ENCODE data around the gene SYT9. TPM values are rescaled to one million over a fixed set of nuclear protein-coding genes. Genes with fewer than 3 reads are reported as not detected.
A peak's percentile ranks its signal among the peaks of the same experiment; 100 is the strongest.
"Not testable (repeated sequence)": the region's sequence is repeated elsewhere in the genome, so short reads cannot be mapped to it uniquely, and the experiment has no call there.

SYT9 gene
- polyA plus RNA-seq, 12 donors: 0.14 to 2.3 (median 0.54) TPM; not detected in 2

DNA sequence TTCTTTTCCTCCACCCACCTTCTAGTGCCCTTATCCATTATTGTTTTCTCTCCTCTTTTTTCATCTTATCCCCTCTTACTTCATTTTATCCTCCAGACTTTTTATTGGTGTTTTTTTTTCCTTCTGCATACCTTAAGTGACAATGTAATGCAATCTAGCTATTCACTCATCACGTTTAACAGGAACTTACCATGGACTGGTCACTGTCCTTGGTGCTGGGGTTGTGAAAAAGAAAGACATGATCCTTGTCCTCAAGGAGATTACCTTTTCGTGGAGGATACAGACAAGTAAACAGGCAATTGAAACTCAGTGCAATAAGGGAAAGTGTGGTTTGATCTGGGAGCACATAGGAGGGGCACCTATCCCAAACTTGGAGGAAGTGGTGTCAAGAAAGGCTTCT lies 20.7 kb downstream of the SYT9 start:
- DNase-seq: no peak

DNA sequence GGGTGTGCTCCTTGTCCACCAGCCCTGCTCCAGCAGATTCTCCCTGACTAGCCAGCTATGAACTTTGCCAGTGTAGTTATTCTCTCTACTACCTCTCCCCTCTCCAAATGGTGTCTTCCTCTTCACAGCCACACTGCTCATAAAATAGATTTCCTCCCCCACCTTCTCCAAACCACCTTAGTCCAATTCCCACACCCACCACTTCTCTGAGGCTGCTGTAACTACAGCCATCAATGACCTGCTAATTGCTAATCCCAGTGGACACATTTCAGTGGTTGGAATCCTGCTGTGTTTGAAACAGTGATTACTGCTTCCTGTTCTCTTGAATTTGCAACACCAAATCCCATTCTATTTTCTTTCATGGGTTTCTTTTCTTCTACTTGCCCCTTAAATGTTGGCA lies 23.4 kb downstream of the SYT9 start:
- no peak for DNase-seq

DNA sequence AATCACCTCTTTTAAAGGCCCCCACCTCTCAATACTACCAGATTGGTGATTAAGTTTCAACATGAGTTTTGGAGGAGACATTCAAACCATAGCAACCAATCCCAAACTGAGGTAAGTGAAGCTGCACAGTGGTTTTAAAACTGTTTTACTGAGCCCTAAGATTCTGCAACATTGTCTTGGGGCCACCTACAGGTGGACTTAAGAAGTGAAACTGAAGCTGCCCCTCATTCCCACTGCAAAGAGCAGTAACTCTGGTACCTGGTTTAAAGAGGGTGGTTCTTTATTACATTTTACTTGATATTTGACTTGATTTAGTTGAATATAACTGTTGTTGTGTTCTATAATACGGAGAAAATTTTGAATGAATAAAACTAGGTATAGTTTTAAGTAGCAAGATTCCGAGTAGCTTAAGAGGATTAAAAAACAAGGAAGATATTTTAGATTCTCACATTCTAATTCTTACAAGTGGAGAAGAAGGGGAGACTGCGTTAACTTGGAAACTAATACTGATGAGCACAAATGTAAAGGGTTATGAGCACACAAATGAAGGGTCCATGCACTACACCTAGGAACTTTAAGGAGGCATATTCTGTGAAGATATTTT lies 26.7 kb downstream of the SYT9 start:
- peak; percentile 4 for DNase-seq

DNA sequence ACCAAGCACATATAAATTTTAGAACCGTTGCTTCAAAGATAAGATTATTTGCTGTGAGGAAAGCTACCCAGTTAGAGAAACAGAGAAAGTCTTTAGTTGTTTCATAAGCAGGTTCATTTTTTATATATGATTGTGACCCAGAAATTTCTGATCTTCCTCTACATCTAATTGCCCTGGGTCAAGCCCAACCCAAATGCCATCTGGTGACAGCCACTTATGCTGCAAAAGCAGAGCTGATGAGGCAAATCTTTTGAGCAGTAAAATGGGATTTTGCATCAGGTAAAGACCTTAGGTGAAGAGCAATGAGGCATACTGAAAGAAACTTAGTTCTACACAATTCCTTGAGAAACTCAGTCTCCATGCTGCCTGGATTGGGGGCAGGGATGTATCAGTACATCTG lies 28.0 kb downstream of the SYT9 start:
- no peak for DNase-seq

DNA sequence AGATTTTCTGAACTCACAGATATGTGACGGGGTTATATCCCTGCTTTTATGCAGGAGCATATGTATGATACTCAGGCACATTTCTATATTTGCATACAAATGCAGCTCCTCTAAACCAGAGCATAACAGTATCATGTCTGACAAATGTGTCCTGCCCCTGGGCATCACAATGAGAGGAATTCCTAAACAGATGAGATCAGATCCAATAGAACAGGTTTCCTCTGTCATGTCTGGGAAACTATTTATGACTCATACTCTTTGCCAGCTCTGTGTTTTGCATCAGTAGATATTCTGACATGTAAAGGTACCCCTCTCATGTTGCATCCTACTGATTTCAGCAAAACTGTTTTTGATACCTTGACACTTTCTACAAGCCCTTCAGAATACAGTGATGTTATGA lies 29.4 kb downstream of the SYT9 start:
- no peak for DNase-seq

DNA sequence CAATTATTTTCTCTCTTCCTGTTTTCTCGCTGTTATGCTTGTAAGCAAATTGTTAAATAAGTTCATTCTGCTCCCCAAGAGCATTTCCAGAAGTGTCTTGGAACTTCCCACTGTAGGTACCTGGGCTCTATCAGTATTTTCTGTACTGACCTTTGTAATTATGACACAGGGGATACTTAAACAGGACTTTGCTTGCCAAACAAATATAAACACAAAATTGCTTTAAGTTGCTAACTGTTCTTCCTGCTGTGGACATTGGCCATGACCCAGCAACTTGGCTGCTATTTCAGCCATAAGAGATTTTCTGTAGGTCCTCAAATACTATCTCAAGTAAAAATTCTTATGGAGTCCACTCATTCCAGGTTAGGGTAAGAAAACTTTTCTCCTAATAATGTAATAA lies 30.1 kb downstream of the SYT9 start:
- DNase-seq: peak; percentile 7

DNA sequence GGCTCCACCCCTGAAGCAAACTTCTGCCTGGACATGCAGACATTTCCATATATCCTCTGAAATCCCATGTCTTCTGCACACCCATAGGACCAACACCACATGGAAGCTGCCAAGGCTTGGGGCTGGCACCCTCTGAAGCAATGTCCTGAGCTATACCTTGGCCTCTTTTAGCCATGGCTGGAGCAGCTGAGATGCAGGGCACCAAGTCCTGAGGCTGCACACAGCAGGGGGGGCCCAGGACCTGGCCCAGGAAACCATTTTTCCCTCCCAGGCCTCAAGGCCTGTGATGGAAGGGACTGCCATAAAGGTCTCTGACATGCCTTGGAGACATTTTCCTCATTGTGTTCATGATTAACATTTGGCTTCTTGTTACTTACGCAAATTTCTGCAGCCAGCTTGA lies 34.5 kb downstream of the SYT9 start:
- DNase-seq: no peak

DNA sequence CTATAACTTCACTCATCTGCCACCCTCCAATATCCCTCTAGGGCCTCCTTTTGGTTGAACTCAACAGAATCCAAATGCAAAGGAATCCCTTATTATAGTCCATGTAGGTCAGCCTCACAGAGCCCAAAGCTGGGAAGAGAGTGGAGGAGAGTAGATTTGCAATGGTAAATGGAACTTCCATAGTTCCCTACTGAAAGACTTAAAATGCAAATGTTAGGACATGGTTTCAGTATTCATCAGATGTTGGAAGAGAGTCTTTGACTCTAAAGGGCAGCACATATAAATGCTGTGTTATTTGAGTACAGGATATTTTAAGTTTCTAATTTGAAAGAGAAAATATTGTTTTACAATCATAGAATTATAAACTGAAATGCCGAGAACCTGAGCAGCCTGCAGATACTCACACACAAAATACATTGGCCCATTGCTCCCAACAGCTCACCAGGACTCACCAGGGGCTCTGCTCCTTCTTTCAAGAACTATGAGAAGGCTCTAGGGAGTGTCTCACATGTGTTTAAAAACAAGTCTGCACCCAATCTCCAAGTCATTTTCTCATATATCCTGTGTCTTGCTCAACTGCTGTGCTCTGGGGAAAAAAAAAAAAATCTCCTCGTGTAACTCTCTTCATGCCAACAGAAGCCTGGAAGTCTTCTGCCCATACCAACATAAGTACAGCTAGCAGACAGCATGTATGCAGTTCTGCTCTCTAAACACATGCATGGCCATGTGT lies 39.6 kb downstream of the SYT9 start:
- DNase-seq: no peak

DNA sequence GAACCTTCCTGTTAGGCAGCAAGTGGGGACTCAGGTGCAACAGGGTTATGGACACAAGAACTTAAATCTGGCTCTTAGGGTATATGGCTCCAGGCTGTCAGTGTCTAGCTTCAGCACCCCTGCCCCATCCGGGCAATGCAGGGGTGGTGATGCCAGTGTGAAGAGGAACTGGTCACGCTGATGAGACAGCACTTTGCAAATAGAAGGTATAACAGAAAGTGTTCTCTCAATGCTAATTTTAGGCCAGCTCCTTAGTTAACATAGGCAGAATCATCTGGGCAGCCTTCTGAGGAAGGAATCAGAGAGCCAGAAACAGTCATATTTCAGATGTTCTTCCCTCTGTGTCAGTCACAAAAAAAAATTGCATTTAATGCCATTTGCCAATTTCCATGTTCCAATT lies 41.2 kb downstream of the SYT9 start:
- DNase-seq: no peak

DNA sequence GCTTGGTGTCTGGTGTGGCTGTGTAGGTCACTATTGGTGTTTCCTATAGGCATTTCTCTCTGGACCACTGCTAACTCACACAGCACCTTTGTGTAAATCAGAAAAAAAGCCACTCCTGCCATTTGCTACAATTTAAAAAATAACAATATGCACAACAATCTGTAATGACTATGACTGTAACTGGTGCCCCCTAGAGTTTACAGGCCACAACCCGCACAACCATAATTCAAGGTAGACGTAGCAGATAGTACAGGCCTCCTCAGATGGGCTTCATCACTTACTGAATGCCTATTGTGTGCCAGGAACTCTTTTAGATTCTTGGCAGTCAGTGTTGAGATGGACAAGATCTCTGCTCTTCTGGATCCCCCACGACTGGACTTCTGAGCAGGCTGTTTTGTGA lies 47.7 kb downstream of the SYT9 start:
- no peak for DNase-seq

DNA sequence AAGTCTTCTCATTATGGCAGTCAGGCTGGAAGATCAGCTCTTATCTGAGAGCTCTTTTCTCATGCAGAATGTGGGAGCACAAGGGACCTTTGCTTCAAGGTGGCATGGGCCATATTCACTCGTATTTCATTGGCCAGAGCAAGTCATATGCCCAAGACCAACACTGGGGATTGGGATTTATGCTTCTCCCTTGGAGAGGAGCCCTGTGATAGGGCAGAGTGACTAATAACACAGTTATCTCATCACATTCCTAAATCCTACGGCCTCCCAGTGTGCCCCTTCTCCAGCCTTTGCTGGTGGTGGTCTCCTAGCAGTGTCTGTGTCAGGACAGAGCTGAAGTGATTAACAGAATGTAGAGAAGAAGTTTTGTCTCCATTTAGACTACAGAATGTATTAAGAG lies 48.6 kb downstream of the SYT9 start:
- DNase-seq: no peak

DNA sequence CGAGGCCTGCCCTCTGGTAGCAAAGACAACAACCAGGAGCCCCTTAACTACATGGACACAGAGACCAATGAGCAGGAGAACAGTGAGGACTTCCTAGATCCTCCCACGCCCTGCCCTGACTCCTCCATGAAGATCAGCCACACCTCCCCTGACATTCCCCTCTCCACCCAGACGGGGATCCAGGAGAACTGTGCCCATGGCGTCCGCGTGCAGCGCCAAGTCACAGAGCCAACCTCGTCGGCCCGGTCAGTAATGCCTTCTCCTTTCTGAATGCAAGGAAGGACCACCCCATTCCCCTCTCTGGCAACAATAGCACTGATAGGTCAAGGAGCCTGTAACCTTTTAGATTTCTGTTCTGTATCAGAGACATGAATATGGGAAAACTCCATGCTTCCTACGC lies 51.4 kb downstream of the SYT9 start:
- no peak for DNase-seq

DNA sequence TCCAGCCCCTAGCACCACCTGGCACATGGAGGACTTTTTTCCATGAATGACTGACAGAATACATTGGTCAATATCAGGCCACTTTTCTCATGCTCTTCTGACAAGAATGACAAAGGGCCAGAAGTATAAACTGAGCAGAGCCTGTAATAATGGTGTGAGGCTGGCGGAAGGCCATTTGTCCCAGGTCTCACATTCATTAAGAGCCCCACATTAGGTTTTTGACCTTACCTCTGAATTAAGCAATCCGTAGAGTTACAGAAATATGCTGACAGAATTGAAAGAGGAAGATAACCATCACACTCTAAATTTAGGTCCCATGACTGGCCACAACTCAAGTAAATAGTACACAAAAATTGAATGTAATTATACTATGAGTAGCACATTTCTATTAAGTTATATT lies 55.2 kb downstream of the SYT9 start:
- no peak for DNase-seq

DNA sequence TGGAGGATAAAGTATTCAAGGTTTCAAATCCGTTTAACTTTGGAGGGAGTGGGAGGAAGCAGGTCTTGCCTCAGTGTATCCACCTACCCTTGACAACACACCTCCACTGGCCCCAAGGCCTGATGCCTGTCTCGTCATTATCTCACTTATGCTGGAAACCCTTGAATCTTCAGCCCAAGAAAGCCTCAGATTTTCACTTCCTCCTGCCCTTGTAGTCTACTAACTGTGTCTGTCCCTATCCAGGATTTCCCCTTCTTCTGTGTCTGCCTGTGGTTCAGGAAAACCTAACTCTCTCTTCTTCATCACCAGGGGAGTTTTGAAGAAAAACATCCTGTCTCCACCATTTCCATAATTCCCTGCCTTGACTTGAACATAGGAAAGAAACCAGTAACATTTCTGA lies 56.1 kb downstream of the SYT9 start:
- no peak for DNase-seq

DNA sequence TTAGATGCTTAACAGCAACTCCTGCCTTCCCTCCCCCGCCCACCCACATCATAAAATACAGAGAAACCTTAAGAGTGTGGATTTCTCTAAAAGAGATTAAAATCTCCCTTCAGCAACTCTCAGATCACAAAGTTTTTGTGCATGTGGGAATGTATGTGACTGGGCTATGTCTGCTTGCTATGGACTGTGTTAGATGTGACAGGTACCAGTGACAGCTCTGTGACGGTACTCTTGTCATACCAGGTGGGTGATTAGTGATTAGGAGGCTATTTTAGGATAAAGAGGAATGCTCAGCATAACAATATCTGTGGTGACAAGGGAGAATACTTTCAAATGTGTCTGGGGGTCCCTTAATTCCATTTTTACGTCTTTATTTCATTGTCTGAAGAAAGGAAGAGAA lies 60.2 kb downstream of the SYT9 start:
- DNase-seq: no peak

DNA sequence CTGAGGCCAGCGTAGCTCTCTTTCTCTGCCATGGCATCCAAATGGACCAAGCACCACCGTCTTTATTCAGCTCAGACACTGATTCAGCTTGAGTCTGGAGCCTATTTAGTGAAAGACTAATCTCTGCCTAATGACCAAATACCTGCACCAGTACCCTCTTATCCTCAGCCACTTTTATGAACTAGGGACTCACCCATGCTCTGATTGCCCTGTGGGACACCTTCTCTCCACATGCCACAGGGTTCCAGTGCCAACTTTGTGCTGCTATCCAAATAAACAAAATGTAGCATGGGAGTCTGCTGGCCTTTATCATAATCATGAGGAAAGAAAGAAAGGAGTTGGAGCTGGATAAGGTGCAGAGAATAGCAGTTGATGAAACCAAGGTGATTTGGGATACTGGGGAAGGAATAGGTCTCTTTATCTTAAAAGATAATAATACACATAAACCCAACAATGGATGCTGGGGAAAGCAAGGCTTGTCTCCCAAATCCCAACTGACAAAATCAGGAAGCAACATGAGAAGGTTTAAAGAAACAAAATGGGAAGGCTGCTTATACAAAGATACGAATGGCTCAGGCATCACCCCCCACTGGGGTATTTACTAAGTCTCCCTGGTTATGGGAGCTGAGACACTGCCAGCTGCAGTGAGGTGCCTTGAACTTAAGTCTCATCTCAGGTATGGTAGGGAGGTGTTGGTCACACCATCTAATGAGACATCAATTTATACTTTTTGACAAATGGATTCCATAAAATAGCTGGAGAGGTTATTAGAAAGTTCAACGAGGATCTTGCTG lies 63.3 kb downstream of the SYT9 start:
- DNase-seq: no peak

DNA sequence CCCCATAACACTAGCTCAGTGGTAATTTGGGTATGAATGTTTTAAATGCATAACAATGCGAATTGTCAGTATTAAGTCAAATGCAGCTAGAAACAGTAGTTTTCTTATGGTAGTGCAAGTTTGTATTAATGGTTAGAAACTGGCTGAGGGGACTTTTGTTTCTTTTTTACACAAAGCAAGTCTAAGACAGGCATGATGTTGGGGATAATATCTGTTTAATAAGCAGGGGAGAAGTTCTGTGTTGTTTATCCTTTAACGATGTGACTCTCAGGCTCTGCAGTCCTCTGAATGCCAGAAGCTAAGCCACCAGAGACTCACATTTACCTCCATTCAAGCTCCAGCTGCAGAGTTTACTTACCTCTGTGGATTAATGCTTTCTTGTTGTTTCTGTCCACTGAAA lies 67.8 kb downstream of the SYT9 start:
- DNase-seq: peak; percentile 7

DNA sequence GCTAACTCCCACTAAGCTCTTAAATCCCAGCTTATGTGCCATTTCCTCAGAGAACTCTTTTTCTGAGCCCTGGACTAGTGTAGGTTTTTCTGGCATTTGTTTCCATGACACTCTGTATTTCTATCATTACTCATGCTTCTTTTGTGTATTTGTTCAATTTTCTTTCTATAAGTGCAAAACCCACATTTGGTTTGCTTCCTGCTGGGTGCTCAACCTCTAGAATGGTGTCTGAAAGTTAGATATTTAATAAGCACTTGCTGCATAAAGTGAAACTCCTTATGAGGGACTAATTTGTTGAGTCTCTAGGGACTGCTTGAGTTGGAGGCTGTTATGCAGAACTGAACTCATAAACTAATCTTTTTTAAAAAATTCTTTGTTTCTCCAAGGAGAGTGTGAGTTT lies 68.6 kb downstream of the SYT9 start:
- DNase-seq: peak; percentile 2

DNA sequence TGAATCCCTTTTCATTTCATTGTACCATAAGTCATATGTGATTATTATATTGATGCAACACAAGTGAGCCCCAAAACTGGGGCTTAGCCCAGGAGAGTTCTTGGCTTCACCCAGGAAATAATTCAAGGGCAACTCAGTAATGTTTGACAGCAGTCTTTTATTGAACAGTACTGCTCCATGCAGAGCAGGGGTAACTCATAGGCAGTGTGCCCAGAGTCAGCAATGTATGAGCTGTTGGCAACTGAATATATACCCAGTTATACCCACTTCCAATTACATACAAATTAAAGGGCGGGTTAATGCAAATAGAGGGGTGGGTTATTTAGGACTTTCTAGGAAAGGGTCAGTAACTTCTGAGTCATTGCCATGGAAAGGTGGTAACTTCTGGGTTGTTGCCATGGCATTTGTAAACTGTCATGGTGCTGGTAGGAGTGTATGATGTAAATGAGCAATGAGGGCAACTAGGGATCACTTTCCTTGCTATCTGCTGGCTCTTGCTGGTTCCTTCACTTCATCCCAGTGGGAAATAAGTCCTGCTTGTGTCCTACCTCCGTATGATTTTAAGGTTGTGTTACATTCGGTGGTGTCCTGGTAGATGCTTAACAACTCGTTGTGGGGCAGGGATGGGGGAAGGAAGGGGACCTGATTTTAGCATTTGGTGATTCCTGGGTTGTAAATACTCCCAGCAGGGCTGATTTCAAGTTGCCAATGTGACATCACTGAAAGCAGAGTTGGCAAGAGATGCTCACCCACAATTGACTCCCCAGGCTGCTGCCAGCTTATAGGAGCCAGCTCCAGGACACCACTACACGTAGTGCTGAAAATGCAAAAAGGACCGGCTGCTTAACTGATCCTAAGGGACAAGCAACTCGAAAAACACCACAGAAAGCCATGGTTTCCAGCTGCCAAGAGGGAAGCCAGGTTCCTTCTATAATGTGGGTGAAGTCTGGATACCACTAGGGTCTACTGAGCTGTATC lies 70.1 kb downstream of the SYT9 start:
- DNase-seq: no peak

DNA sequence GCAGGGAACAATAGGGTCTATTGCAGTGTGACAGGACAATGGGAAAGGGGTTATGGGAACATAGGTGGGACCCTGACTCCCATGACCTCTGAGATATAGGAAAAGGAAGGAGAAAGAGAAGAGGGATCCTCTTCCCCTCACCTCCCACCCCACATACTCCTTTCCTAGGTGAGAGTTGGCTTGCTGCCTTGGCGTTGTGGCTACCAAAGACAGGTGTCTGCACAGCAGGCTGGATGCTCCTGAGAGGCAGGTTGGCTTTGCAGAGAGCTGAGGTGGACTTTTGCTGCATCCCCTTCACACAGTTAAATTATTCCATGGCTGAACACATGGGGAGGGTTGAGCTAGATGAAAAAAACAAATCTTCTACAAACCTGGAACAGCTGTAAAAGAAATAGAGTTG lies 80.7 kb downstream of the SYT9 start:
- no peak for DNase-seq

DNA sequence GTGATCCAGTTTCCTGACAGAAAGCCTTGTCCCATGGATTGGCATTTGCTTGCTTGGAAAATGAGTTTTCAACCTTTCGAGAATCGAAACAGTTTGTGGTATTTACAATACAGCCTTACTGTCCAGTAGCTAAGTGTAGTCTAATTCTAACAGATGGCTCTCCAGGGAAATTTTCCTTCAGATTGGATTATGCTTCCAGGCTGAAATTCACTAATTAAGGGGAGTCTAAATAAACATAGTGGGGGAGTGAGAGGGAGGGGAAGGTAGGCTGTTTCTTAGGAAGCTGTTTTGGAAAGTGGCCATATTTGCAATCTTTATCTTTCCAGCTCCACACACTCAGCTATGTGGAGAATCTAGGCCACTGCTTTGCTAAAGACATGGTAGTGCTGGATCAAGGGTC lies 81.3 kb downstream of the SYT9 start:
- DNase-seq: no peak

DNA sequence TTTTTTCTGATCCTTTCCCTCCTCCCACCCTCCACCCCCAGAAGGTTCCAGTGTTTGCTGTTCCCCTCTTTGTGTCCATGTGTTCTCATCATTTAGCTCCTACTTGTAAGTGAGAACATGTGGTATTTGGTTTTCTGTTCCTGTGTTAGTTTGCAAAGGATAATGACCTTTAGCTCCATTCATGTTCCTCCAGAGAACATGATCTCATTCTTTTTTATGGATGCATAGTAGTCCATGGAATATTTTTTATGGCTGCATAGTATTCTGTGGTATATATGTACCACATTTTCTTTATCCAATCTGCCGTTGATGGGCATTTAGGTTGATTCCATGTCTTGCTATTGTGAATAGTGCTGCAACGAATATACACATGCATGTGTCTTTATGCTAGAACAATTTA lies 83.7 kb downstream of the SYT9 start:
- DNase-seq: not testable (repeated sequence)
